Measurements from ENCODE around the gene EML1. TPM values are rescaled to one million over a fixed set of nuclear protein-coding genes. Genes with fewer than 3 reads are reported as not detected.

Gene EML1
- total RNA-seq, 1 donor from 2014 or later, result 36.4 TPM

DNA sequence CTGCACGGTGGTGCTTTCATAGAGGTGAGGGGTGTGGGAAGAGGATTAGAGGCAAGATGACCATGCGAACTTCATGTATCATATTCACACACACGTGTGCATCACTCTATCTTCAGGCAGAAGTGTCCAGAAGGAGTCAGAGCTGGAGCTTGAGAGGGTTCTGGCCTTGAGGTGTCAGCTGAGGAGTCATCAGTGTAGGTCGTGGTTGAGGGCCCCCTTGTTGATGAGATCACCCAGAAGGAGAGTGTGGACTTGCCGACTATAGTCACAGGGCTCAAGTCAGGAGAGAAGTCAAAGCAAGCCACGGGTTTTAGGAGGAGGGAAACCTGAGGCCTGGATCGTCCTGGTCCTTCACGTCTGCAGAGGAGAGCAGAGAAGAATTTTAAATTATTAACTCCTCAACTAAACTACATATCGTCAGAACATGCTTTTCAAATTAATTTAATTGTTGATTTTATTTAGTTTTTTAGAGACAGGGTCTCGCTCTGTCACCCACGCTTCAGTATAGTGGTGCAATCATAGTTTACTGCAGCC, 25.4 kb downstream of the EML1 start:
- H3K36me3 Mint-ChIP-seq (ENCODE audit: low read depth), result no peaks in the 10 kb centered on the region
- TF ChIP-seq, protein P1, sequence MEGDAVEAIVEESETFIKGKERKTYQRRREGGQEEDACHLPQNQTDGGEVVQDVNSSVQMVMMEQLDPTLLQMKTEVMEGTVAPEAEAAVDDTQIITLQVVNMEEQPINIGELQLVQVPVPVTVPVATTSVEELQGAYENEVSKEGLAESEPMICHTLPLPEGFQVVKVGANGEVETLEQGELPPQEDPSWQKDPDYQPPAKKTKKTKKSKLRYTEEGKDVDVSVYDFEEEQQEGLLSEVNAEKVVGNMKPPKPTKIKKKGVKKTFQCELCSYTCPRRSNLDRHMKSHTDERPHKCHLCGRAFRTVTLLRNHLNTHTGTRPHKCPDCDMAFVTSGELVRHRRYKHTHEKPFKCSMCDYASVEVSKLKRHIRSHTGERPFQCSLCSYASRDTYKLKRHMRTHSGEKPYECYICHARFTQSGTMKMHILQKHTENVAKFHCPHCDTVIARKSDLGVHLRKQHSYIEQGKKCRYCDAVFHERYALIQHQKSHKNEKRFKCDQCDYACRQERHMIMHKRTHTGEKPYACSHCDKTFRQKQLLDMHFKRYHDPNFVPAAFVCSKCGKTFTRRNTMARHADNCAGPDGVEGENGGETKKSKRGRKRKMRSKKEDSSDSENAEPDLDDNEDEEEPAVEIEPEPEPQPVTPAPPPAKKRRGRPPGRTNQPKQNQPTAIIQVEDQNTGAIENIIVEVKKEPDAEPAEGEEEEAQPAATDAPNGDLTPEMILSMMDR (IDR thresholded peaks at IDR 0.05), result no peak
- H3K9me3 Mint-ChIP-seq (ENCODE audit: low read depth), result no peaks in the 10 kb centered on the region
- no peak overlapping the region for H3K27ac Mint-ChIP-seq (ENCODE audit: unreplicated experiment)
- H3K4me3 Mint-ChIP-seq (ENCODE audit: unreplicated experiment), result no peak overlapping the region
- peaks cover 7% of the 10 kb centered on the region for H3K4me1 Mint-ChIP-seq (ENCODE audit: low read depth)
- H3K27me3 Mint-ChIP-seq (ENCODE audit: low read depth), result no peaks in the 10 kb centered on the region
- no peak for DNase-seq (ENCODE audit: low spot score)

DNA sequence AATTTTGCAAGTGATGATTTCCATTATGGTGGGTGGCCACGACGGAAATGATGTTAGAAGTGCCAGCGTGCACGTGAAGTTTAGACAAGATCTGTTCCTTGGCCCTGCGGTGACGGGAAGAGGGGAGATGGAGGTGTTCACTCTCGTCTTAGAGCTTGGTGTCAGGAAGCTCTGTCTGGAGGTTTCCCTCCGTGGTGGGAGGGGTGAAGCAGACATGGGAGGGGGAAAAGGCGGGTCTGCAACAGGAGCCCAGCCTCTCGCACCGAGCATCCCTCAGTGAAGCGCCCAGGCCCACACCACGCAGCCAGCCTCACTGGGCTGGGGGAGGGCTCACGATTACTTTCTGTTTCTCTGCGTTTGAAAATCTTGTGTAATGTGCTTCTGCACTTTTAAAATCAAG, 26.3 kb downstream of the EML1 start:
- Mint-ChIP-seq H3K9me3 (ENCODE audit: low read depth) (no peaks in the 10 kb centered on the region), H3K27me3 (ENCODE audit: low read depth) (no peaks in the 10 kb centered on the region), H3K4me1 (ENCODE audit: low read depth) (peaks cover 7% of the 10 kb centered on the region), H3K4me3 (ENCODE audit: unreplicated experiment) (no peak overlapping the region), H3K36me3 (ENCODE audit: low read depth) (no peaks in the 10 kb centered on the region), H3K27ac (ENCODE audit: unreplicated experiment) (no peak overlapping the region)
- TF ChIP-seq, protein P1 (IDR thresholded peaks at IDR 0.05), result no peak
- no peak for DNase-seq (ENCODE audit: low spot score)

DNA sequence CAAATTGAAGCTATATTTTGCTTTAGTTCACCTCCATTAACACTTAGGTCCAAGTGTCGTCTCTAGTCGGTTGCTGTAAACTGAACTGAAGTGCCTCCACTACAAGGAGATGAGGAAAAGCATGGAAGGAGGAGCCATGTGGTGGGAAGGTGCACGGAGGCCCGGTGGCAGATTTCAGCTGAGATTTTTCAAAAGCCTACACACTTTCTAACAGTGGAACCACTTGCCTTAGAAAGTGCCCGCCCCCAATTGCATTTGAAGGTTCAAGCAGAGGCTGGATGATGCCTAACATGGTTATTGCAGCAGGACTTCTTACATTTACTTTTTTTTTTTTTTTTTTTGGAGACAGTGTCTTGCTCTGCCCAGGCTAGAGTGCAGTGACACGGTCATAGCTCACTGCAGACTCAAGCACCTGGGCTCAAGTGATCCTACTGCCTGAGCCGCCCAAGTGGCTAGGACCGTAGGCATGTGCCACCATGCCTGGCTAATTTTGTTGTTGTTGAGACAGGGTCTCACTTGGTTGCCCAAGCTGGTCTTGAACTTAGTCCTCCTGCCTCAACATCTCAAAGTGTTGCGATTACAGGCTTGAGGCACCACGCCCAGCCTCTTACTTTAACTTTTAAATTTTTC, 27.6 kb downstream of the EML1 start:
- H3K27me3 Mint-ChIP-seq (ENCODE audit: low read depth), result no peaks in the 10 kb centered on the region
- H3K27ac Mint-ChIP-seq (ENCODE audit: unreplicated experiment), result no peak overlapping the region
- DNase-seq (ENCODE audit: low spot score), result no peak
- H3K4me1 Mint-ChIP-seq (ENCODE audit: low read depth), result peaks cover 7% of the 10 kb centered on the region
- H3K9me3 Mint-ChIP-seq (ENCODE audit: low read depth), result no peaks in the 10 kb centered on the region
- no peaks in the 10 kb centered on the region for H3K36me3 Mint-ChIP-seq (ENCODE audit: low read depth)
- no peak overlapping the region for H3K4me3 Mint-ChIP-seq (ENCODE audit: unreplicated experiment)
- TF ChIP-seq, protein P1 (IDR thresholded peaks at IDR 0.05), result no peak

DNA sequence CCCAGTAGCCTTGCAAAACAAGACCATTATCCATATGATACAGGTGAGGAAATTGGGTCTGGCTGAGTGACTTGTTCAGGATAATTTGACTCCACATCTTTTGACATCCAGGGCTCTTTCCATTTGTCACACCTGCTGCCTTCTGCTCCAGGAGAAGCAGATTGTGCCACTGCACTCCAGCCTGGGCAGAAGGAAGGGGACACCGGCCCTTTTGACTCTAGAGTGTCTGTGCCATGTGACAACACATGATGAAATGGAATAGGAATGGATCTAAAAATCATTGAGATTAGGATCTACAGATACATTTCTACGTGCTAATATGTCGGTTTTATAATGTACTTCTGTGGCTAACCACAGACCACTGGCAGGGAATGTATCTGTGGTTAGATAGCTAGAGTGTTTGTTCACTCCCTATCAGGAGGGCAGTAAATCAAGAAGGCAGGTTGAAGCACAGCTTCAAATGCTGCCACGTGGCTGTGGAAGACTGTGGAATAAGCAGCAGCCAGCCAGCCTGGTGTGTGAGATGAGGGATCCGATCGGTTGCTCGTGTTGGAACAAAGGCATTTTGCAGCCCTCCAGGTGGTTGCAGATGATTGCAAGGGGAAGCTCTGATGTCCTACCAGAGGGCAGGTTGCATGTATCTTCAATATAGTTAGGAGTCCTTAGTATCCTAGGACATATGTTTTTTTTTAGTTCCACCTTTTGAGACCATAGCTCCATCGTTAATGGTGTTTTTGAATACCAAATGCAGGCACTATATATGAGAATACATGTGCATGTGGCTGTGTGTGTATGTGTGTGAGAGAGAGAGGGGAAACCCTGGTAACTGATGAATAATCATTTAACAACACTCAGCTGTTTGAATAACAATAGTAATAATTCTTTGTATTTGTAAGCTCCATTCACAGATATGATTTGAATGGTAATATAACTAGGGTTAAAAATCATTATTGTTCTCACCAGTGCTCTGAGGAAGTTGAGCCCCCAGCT, 28.6 kb downstream of the EML1 start:
- peaks cover 14% of the 10 kb centered on the region for H3K4me1 Mint-ChIP-seq (ENCODE audit: low read depth)
- no peaks in the 10 kb centered on the region for H3K9me3 Mint-ChIP-seq (ENCODE audit: low read depth)
- H3K27ac Mint-ChIP-seq (ENCODE audit: unreplicated experiment), result no peak overlapping the region
- no peaks in the 10 kb centered on the region for H3K36me3 Mint-ChIP-seq (ENCODE audit: low read depth)
- no peak overlapping the region for H3K4me3 Mint-ChIP-seq (ENCODE audit: unreplicated experiment)
- DNase-seq (ENCODE audit: low spot score), result no peak
- TF ChIP-seq, protein P1 (IDR thresholded peaks at IDR 0.05), result no peak
- H3K27me3 Mint-ChIP-seq (ENCODE audit: low read depth), result no peaks in the 10 kb centered on the region

DNA sequence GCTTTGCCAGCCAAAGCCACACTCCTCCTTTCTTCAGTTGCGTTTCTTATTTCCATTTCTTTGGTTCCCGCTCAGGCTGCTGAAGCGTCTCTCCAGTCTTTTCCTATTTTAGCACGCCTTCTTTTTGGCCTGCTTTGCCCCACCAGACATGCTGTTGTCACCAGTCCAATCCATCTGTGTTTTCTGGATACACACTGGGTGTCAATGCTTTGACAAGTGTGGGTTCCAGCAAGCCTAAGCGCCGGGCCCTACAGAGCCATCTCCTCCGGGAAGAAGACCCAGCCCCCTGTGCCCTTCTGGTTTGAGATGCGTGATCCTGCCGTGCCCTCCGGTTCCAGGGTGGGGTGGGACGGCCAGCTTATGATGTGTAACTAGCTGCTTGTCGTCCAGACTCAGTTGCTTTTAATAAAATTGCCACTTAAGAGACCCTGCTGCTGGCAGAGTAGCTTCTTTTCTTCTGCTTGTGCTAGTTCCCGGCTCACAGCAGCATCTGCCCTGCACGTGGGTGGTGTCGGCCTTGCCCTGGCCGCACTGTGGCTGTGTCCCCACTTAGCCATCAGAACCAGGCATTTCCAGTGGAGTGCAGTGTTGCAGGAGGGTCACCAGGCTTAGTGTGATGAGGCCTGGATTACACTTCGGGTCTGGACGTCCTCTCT, 29.7 kb downstream of the EML1 start:
- DNase-seq (ENCODE audit: low spot score), result no peak
- Mint-ChIP-seq H3K4me3 (ENCODE audit: unreplicated experiment) (no peak overlapping the region), H3K27me3 (ENCODE audit: low read depth) (no peaks in the 10 kb centered on the region), H3K4me1 (ENCODE audit: low read depth) (peaks cover 15% of the 10 kb centered on the region), H3K27ac (ENCODE audit: unreplicated experiment) (no peak overlapping the region), H3K9me3 (ENCODE audit: low read depth) (no peaks in the 10 kb centered on the region), H3K36me3 (ENCODE audit: low read depth) (no peaks in the 10 kb centered on the region)
- TF ChIP-seq, protein P1 (IDR thresholded peaks at IDR 0.05), result no peak
